A172 (cell line): ENCODE results near the gene BUB3. TPM values are rescaled to one million over a fixed set of nuclear protein-coding genes. Genes with fewer than 3 reads are reported as not detected.

Experiments
- DNase-seq: peaks from one replicate; pipeline ENCODE4 v3.0.0-alpha.2; 2015; ENCODE audit warnings: low spot score
- total RNA-seq: library from RNA; depleted of rRNA; stranded (reverse); fragments of >200 nt; shearing (Covaris generic); gene quantifications from 2 replicates; pipeline ENCODE4 v1.2.3, GENCODE V29; 2014

The BUB3 gene
- total RNA-seq, 1 experiment from 2014 or later = 154 TPM

DNA sequence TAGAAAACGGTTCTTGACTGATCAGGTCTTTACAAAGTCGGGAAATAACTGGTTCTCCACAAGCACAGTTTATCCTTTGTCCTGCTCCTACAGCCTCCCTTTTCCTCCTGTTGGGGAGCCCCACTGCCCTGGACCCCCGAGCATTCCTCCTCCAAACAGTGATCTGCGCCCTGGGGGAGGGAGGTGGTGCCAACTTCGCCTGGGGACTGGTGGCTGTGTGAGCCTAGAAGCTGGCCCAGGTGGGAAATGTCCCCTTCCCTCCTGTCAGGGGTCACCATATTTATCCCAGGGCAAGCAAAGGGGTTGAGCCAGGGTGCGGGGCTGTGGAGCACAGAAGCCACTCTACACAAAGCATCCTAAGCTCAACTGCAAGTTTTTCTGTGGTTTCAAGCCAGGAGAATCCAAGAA lies 13.2 kb upstream of the BUB3 start:
- DNase-seq = no peak

DNA sequence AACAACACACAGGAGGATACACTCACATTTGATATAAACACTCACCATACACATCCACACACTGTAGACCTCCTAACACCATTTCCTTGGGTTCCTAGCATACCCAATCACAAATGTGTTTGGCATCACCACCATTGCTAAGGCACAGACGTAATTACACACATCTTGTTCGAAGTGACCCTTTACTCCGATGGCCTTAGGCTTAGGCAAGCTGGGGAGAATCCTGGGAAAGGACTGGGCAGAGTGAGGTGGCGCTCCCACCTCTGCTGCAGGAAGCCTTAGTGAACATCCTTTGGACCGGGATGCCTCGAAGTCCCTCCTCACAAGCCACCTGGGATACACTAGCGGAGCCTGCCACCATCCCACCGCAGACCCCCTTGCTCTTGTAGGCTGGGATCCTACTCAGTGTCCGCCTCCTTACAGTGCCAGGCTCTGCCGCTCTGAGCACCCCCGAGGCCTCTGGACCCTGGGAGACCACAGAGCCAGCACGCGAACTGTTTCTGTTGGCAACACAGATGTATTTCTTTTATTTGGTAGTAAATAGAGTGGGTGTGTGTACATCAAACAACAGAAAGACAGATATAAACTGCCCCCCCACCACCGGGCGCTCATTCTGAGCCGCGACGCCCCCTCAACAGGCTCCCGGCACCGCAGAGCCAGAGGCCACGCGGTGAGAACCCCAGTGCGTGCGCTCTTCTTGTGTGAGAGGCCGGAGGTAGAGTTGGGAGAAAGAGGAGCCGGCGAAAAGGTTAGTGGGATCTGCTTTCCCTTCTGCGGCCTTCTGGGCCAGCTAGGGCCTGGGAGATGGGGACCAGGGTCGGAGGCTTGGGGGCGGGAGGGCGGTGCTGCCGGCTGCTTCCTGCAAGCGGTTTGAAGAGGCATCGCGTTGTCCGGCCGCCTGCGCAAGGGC lies 12.2 kb upstream of the BUB3 start:
- DNase-seq = no peak

GRCh38 chr10:123142701-123143161 lies 11.5 kb upstream of the BUB3 start:
- DNase-seq = no peak

DNA sequence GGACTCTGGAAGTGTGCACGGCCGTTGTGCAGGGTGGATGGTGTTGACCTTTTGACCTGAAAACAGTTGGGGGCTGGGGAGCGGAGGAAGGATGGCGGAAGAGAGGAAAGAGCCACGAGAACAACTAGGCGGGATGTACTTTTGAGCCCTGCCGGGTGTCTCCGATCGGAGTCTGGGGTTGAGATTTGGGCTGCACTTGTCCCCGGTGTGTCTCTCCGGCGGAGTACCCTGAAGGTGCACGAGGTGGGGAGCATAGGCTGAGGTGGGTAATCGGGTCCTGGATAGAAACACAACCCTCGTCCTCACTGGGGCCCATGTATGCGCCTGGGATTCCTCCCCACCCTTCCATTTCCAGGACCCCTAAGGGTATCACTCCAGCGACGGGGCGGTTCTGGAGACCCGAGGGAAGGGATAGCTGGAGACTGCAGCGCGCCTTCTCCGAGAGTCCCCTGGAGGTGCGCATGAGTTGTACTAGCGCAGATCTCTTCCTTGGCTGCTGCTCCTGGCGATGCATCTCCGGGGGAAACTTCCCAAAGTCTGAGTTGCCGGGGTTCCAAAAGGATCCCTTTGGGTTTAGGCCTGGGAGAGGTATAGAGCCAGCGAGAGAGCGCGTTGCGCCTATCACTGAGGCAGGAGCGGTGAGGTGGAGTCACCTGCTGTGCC lies 10.9 kb upstream of the BUB3 start:
- no peak for DNase-seq

DNA sequence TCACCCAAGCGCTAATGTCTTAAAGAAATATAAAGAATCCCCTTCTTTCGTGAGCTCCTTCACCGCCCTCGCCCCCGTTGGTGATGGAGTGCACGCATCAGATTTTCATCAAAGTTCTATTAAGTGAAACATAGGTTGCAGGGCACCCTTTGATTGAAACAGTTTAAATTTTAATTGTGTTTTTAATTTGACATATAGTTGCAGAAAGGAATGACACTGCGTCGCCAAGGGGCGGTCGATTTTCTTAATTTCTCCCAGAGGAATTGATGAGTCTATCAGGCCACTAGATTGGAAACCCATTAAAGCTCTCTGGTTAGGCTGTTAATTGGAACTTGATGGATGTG lies 10.4 kb upstream of the BUB3 start:
- no peak for DNase-seq

DNA sequence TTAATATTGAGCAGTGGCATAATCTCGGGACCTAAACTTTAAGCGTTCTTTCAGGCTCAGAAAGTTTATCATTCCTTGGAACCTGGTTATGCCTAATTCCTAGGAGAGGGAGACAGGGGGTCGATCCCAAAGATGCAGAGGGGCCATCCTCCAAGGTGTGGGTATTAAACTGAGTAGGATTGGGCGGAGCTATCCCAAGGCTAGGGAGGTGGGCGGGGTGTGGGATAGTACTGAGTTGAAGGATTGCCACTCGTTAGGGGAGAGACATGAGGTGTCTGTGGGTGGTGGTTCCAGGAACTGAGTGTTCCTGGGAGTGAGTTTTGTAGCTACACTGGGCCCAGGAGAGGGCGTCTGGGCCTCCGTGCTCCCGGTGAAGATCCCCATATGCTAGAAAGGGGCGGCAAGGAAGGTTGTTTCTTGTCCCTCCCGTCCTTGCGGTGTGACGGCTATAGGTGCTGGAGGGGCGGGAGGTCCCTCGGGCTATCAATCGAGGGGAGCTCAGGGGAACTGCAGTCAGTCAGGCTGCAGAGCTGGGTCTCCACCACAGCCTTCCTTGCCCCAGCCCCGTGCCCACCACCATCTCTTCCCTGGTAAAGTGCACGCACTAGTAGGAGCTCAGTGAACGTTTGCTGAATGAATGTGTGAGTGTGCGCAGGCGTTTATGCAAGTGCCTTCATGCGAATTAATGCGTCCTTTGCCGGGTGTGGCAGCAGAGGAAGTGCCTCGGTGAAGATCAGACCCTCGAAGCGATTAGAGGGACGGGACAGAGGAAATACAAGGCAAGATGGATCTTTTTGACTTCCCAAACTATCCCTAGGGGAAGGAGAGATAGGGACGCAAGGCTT lies 9.3 kb upstream of the BUB3 start:
- no peak for DNase-seq

DNA sequence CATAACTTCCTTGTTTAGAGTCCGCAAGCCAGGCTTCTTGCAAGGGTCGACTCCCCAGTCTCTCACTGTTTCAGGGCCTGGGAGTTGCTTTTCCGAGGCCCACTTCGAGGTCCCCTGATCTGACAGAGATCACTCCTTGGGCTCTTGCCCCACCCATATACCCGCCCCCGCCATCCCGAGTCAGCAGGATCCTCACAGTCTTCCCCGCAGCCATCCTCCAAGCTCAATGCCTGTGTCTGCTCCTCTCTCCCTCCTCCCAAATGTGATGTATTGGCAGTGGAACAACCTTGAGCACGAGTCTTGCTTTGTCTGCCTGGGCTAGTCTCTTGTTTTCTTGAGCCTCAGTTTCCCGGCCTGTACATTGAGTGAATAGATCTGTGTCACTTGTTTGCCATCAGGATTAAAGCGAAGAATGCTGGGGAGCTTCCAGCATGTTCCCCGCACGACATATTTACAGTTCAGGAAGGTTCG lies 8.6 kb upstream of the BUB3 start:
- DNase-seq = no peak

GRCh38 chr10:123146013-123146893 lies 7.9 kb upstream of the BUB3 start:
- no peak for DNase-seq

- DNase-seq = no peak
Observed at GRCh38 chr10:123146894-123147634, 7.1 kb upstream of the BUB3 start.

- no peak for DNase-seq
Observed at GRCh38 chr10:123147635-123148413, 6.4 kb upstream of the BUB3 start, which contains the start of gene HMX2. Gene HMX2 (plus strand): TSS chr10:123148136. CDS start chr10:123148379, 243 bp downstream.

- DNase-seq = no peak
Observed at GRCh38 chr10:123148414-123149161, 5.6 kb upstream of the BUB3 start.

DNA sequence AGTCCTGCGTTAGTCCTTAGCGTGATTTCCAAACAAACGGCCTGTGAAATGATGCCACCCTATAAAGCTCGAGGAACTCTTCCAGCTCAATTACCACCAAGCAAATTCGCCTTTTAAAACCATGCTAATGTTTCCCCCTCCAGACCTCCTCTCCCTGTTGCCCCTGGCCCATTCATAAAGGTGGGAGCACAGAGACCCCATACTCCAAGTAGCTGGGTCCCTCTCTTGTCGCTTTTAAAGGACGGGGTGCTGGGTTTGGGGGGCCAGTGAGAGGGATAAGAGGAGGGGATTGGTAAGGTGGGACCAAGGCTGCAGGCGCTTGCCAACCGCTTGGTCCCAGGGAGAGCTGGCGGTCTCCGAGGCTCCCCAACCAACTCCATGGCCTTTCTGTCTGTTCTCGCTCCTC lies 5.0 kb upstream of the BUB3 start:
- DNase-seq = no peak

GRCh38 chr10:123149568-123150270 lies 4.5 kb upstream of the BUB3 start:
- DNase-seq = no peak

DNA sequence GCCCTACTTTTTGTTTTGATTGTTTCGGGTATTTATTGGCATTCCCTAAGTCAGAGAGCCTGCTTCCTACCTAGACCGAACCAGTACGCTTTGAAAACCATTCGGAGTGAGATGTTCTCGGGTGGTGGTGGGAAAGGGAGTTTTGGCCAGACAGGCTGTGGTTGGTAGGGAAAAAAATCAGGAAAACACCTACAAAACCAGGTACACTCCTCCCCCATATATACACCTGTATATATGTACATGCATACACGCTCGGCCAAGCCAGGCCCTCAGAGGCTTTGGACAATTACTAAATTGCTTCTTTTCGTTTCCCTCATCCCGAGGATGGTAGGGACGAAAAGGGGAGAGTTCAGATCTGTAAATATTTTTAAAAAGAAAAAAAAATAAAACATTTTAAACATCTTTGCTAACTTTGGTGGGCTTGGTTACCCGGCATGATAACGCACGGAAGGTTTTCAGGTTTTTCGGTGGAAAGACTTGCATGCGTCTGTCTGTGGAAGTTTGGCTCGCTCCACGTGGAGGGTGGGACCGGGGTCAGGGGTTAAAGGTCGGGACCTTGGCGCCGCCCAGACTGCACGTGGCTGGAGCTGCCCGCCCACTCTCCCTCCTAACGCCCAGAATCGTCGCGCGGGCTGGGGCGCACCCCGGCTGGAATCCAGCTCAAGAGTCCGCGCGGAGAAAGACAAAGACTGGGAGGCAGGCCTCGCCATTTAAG lies 3.8 kb upstream of the BUB3 start:
- DNase-seq = no peak

- no peak for DNase-seq
Observed at GRCh38 chr10:123150986-123151736, 3.0 kb upstream of the BUB3 start.

GRCh38 chr10:123151737-123152135 lies 2.5 kb upstream of the BUB3 start:
- DNase-seq = no peak
